Body of pancreas (tissue), 4 donors: Measurements from ENCODE around the gene CDC42EP3.

Source experiments
- POLR2A ChIP-seq, 3 donors: fragments of 450-650 bp; IDR thresholded peaks; one replicate each; pipeline ENCODE4 v1.6.1; 2016; ENCODE audit warnings: antibody characterized with exemption in 3 of 3, mild to moderate bottlenecking in 2 of 3
- TF ChIP-seq, protein P1 (sequence below), 7 experiments: fragments of 450-650 bp in 4 of 7; fragments of 200-600 bp in 3 of 7; sonication (generic) in 3 of 7; IDR thresholded peaks; one replicate each; pipeline ENCODE4 v1.5.1; 2016 to 2019; ENCODE audit warnings: antibody characterized with exemption in 7 of 7

- TF ChIP-seq, protein P1, sequence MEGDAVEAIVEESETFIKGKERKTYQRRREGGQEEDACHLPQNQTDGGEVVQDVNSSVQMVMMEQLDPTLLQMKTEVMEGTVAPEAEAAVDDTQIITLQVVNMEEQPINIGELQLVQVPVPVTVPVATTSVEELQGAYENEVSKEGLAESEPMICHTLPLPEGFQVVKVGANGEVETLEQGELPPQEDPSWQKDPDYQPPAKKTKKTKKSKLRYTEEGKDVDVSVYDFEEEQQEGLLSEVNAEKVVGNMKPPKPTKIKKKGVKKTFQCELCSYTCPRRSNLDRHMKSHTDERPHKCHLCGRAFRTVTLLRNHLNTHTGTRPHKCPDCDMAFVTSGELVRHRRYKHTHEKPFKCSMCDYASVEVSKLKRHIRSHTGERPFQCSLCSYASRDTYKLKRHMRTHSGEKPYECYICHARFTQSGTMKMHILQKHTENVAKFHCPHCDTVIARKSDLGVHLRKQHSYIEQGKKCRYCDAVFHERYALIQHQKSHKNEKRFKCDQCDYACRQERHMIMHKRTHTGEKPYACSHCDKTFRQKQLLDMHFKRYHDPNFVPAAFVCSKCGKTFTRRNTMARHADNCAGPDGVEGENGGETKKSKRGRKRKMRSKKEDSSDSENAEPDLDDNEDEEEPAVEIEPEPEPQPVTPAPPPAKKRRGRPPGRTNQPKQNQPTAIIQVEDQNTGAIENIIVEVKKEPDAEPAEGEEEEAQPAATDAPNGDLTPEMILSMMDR (IDR thresholded peaks at IDR 0.05) = no peak
- TF ChIP-seq POLR2A (IDR thresholded peaks at IDR 0.05) = no peak
These were observed 36.0 kb upstream of the CDC42EP3 start for GRCh38 chr2:37707393-37707792.
